PFSK-1 (cell line): ENCODE data around the gene GLRX.

ENCODE experiments used
- POLR2AphosphoS5 ChIP-seq: IDR thresholded peaks from 2 replicates; pipeline ENCODE4 v1.6.1; 2012; ENCODE audit warnings: low read depth, mild to moderate bottlenecking, control low read depth, low read length, moderate library complexity
- SIN3A ChIP-seq: IDR thresholded peaks from 2 replicates; pipeline ENCODE4 v1.6.1; 2012; ENCODE audit warnings: mild to moderate bottlenecking, low read length, moderate library complexity, borderline replicate concordance; ENCODE audit not compliant: insufficient read depth

- no peak for TF ChIP-seq POLR2AphosphoS5
- no peak for TF ChIP-seq SIN3A
Observed at GRCh38 chr5:95850391-95850894, 27.9 kb upstream of the GLRX start.
